Mucosa of descending colon (tissue), 3 donors: Measurements from ENCODE around the gene PARP12. TPM values are rescaled to one million over a fixed set of nuclear protein-coding genes. Genes with fewer than 3 reads are reported as not detected.

ENCODE experiments used
- ATAC-seq: fragments of 200-7000 bp; cut with Tn5 transposase; one replicate; pipeline ENCODE4 v1.9.1; 2020; ENCODE audit warnings: mild to moderate bottlenecking, moderate library complexity
- DNase-seq, 3 donors: peaks; one replicate each; pipeline ENCODE4 v3.0.0-alpha.2; 2020
- H3K36me3 ChIP-seq: fragments of 200-600 bp; one replicate; pipeline ENCODE4 v1.8.0; 2021; ENCODE audit warnings: low read depth, mild to moderate bottlenecking
- H3K4me1 ChIP-seq: fragments of 200-600 bp; one replicate; pipeline ENCODE4 v1.8.0; 2021; ENCODE audit warnings: low read depth, mild to moderate bottlenecking
- H3K4me3 ChIP-seq: fragments of 200-600 bp; one replicate; pipeline ENCODE4 v1.8.0; 2021; ENCODE audit warnings: mild to moderate bottlenecking
- H3K9me3 ChIP-seq: fragments of 200-600 bp; one replicate; pipeline ENCODE4 v1.8.0; 2021; ENCODE audit warnings: mild to moderate bottlenecking
- intact Hi-C, 2 donors: fragments of 100-400 bp; cut with DNase I in 1 of 2; cut with micrococcal nuclease in 1 of 2; formaldehyde crosslinking; loops; one replicate each; pipeline versions ENCODE4 v1.11.0 to v1.11.1; 2022; cut with DNase I, micrococcal nuclease
- total RNA-seq, 3 donors: library from RNA; stranded (reverse); fragmentation: NEBNext Ultra II Directional in 2 of 3; extraction: Animal tissue kit (Norgen Biotek cat#: 25700) in 2 of 3; gene quantifications; one replicate each; pipeline versions ENCODE4 v1.2.1 to v1.2.4, GENCODE V29; 2021 to 2023
- TF ChIP-seq, protein P1 (sequence below): fragments of 200-600 bp; IDR thresholded peaks from one replicate; pipeline ENCODE4 v1.8.0; 2022; ENCODE audit warnings: antibody characterized with exemption, mild to moderate bottlenecking
- donor health status: DM: no; HTN: no; CAD: no; lungs with moderate emphysema.
- donor health status: DM: no; HTN: no; CAD: no.
- donor health status: DM: no; HTN: yes; CAD: no.

Gene PARP12
- total RNA-seq, 3 donors from 2014 or later = 55.7 to 77.0 (median 61.8) TPM

GRCh38 chr7:139993169-139993568 lies 69.6 kb downstream of the PARP12 start:
- Histone ChIP-seq H3K9me3 (no peaks in the 10 kb centered on the region), H3K36me3 (no peaks in the 10 kb centered on the region), H3K4me1 (no peaks in the 10 kb centered on the region), H3K4me3 (no peak overlapping the region)
- intact Hi-C loops = loop anchor here in 1 of 2 donors (10.0 kb wide), 1 partner anchor 498 kb away; no protein-coding TSS in a partner anchor
- DNase-seq = no peak
- ATAC-seq = no peak
- TF ChIP-seq, protein P1, sequence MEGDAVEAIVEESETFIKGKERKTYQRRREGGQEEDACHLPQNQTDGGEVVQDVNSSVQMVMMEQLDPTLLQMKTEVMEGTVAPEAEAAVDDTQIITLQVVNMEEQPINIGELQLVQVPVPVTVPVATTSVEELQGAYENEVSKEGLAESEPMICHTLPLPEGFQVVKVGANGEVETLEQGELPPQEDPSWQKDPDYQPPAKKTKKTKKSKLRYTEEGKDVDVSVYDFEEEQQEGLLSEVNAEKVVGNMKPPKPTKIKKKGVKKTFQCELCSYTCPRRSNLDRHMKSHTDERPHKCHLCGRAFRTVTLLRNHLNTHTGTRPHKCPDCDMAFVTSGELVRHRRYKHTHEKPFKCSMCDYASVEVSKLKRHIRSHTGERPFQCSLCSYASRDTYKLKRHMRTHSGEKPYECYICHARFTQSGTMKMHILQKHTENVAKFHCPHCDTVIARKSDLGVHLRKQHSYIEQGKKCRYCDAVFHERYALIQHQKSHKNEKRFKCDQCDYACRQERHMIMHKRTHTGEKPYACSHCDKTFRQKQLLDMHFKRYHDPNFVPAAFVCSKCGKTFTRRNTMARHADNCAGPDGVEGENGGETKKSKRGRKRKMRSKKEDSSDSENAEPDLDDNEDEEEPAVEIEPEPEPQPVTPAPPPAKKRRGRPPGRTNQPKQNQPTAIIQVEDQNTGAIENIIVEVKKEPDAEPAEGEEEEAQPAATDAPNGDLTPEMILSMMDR = no peak

DNA sequence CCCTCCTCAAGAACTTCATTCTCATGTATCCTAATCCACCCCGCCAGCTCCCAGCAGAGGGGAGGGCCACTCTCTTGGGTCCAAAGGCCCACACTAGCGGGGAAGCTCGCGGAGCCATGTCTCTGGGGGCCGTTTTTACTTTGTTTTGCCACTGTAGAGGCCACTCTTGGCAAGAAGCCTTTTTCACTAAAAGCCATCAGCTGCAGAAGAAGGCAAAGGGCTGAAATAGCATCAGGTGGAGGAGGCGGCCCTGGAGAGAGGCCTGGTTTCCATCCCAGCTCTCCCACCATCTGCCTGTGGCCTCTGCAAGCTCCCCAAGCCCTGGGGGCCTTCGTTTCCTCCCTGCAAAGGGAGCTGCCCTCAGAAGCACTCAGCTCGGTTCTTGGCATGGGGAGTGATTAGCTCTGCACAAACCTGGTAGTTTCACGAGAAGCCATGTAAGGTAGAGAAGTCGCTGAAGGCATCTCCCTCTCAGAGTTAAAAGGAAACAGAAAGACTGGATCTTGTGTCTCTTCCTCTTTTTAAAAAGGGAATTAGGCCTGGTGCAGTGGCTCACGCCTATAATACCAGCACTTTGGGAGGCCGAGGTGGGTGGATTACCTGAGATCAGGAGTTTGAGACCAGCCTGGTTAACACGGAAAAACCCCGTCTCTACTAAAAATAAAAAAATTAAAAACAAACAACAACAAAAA lies 70.3 kb downstream of the PARP12 start:
- TF ChIP-seq, protein P1 = no peak
- no peaks in the 10 kb centered on the region for H3K36me3 ChIP-seq
- ATAC-seq (no peak), DNase-seq (no peak)
- H3K4me3 ChIP-seq = no peak overlapping the region
- H3K9me3 ChIP-seq = no peaks in the 10 kb centered on the region
- intact Hi-C loops = loop anchor here in 1 of 2 donors (10.0 kb wide), 1 partner anchor 498 kb away; no protein-coding TSS in a partner anchor
- H3K4me1 ChIP-seq = no peaks in the 10 kb centered on the region

DNA sequence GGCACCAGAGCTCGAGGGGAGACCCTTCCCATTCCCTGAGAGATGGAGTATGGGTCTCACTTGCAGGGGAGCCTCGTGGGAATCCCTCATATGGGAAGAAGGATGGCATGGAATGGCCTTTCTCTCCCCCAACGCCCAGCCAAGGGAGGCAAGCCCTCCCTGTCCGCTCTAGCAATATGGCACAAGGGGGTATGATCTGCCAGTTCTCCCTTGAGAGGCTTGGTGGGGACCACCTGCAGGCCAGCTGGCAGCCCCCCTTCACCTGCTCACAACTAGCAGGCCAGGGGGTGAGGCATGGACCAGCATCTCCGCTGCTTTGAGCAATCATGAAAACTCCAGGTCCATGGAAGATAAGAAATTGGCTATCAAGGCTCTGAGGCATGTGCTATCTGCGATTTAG lies 70.8 kb downstream of the PARP12 start:
- TF ChIP-seq, protein P1 = no peak
- DNase-seq = no peak

GRCh38 chr7:139991269-139991666 lies 71.5 kb downstream of the PARP12 start:
- H3K4me3 ChIP-seq = no peak overlapping the region
- no peaks in the 10 kb centered on the region for H3K4me1 ChIP-seq
- TF ChIP-seq, protein P1 = no peak
- ATAC-seq (no peak), DNase-seq (no peak)
- no peaks in the 10 kb centered on the region for H3K36me3 ChIP-seq
- H3K9me3 ChIP-seq = no peaks in the 10 kb centered on the region
- intact Hi-C loops = loop anchor here in 1 of 2 donors (10.0 kb wide), 1 partner anchor 496 kb away; no protein-coding TSS in a partner anchor

More for the DNA sequence above, 70.8 kb downstream of the PARP12 start:
- H3K4me1 ChIP-seq = no peaks in the 10 kb centered on the region
- intact Hi-C loops = loop anchor here in 1 of 2 donors (10.0 kb wide), 1 partner anchor 497 kb away; no protein-coding TSS in a partner anchor
- H3K4me3 ChIP-seq = no peak overlapping the region
- no peaks in the 10 kb centered on the region for H3K36me3 ChIP-seq
- no peak for ATAC-seq
- no peaks in the 10 kb centered on the region for H3K9me3 ChIP-seq

DNA sequence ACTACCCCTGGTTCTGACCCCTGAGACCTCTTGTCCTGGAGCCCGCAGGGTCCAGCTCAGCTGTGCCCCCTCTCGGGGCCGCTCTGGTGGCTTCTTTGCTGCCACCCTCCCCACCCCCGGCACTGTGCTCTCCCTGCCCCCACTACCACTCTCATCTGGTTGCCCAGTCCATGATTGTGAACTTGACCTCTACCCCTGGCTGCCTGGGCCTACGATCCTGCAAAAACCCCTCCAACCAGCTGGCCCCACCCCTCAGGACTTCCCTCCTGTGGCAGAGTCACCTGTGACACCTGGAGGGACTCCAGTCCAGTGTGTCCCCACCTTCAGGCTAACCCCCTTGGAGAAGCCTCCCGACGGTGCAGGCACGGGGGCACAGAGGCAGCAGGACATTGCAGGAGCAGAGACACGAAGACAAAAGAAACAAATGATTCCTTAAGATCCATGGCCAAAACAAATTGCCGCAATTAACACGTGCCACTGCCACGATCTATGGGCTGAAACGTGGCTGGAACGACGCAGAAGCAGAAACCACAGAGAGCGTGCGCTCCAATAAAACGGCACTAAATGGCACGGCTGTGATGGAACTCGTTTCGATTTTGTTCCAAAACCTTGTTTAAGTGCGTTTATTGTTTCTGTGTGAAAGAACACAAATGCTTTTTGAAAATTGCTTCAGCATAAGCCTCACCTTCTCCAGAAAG lies 72.0 kb downstream of the PARP12 start:
- no peak for ATAC-seq
- Histone ChIP-seq H3K4me3 (no peak overlapping the region), H3K4me1 (no peaks in the 10 kb centered on the region), H3K9me3 (no peaks in the 10 kb centered on the region), H3K36me3 (no peaks in the 10 kb centered on the region)
- DNase-seq = no peak
- TF ChIP-seq, protein P1 = no peak
- intact Hi-C loops = loop anchor here in 1 of 2 donors (10.0 kb wide), 1 partner anchor 496 kb away; no protein-coding TSS in a partner anchor
